BJ (cell line): ENCODE data around the gene CDC20. TPM values are rescaled to one million over a fixed set of nuclear protein-coding genes. Genes with fewer than 3 reads are reported as not detected.

Source experiments
- CTCF ChIA-PET: fragments of 350-600 bp; formaldehyde crosslinking; extraction: SDS; loops from one replicate; lab custom pipeline; 2021; ENCODE audit warnings: antibody characterized with exemption, inconsistent platforms; lab: Yijun Ruan, JAX
- POLR2A ChIA-PET: fragments of 300-600 bp; sonication (Branson Sonifier 250); formaldehyde crosslinking; extraction: SDS; loops from one replicate; lab custom pipeline; 2021; ENCODE audit warnings: antibody characterized with exemption; lab: Charles Lee
- DNase-seq: peaks from one replicate; pipeline ENCODE4 v3.0.0-alpha.2; 2011; ENCODE audit warnings: low read depth
- H3K27me3 ChIP-seq: 2 replicates; pipeline ENCODE4 v1.6.0; 2011; ENCODE audit warnings: low read length; ENCODE audit not compliant: control insufficient read depth, insufficient read depth
- H3K36me3 ChIP-seq: 2 replicates; pipeline ENCODE4 v1.5.1; 2011; ENCODE audit warnings: low read length; ENCODE audit not compliant: control insufficient read depth, insufficient read depth
- H3K4me3 ChIP-seq: 2 replicates; pipeline ENCODE4 v1.5.1; 2011; ENCODE audit warnings: low read depth, mild to moderate bottlenecking, control low read depth, low read length
- polyA plus RNA-seq: library from polyadenylated mRNA; depleted of rRNA; stranded (reverse); fragments of >200 nt; gene quantifications from 2 replicates; pipeline ENCODE4 v1.2.3, GENCODE V29; 2011
- TF ChIP-seq, protein P1 (sequence below): IDR thresholded peaks from 2 replicates; pipeline ENCODE4 v1.5.1; 2011; ENCODE audit warnings: low read depth, mild to moderate bottlenecking, control low read depth, inconsistent platforms, low read length, moderate library complexity; ENCODE audit not compliant: insufficient read depth

The CDC20 gene
- polyA plus RNA-seq, 1 experiment, result 107 TPM

DNA sequence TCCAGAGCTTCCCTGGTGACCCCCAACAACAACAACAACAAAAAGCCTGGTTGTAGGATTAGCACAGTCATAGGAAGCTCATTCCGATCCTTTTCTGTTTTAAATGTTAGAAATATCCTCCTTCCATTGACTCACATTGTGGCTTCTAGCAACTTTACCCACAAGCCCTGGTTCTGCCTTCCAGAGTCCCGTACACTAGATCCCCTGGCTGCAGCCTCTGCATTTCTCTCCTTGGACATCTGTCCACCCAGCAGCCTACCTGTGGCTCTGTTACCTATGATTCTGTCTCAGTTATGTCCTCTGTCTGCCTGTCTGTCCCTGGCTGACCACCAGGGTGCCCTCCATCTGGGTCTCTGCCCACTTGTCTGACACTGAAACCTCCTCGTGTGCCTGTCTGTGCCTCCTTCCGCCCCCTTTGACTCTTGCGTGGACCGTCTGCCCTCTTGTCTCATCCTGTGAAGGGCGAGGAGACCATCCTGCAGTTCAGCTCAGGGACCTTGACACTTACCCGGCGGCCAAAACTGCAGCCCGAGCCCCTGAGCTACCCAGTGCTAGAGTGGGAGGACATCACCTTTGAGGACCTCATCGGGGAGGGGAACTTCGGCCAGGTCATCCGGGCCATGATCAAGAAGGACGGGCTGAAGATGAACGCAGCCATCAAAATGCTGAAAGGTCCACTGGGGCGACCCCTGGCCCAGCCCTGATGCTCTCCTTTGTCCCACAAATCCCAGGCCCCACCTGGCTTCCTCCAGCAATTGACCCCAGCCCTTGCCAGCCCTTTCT, 41.9 kb upstream of the CDC20 start:
- Histone ChIP-seq H3K36me3 (no peaks in the 10 kb centered on the region), H3K4me3 (no peak overlapping the region), H3K27me3 (no peaks in the 10 kb centered on the region)
- no peak for DNase-seq
- POLR2A ChIA-PET, result no interaction called here
- TF ChIP-seq, protein P1, sequence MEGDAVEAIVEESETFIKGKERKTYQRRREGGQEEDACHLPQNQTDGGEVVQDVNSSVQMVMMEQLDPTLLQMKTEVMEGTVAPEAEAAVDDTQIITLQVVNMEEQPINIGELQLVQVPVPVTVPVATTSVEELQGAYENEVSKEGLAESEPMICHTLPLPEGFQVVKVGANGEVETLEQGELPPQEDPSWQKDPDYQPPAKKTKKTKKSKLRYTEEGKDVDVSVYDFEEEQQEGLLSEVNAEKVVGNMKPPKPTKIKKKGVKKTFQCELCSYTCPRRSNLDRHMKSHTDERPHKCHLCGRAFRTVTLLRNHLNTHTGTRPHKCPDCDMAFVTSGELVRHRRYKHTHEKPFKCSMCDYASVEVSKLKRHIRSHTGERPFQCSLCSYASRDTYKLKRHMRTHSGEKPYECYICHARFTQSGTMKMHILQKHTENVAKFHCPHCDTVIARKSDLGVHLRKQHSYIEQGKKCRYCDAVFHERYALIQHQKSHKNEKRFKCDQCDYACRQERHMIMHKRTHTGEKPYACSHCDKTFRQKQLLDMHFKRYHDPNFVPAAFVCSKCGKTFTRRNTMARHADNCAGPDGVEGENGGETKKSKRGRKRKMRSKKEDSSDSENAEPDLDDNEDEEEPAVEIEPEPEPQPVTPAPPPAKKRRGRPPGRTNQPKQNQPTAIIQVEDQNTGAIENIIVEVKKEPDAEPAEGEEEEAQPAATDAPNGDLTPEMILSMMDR, result peak; percentile 18; the same call in 1 of the 2 replicates
- CTCF ChIA-PET, result interaction anchor here (0.8 to 1.3 kb wide), 3 partner anchors 9 to 41 kb away, joined by 3 read pairs; no protein-coding TSS in a partner anchor

DNA sequence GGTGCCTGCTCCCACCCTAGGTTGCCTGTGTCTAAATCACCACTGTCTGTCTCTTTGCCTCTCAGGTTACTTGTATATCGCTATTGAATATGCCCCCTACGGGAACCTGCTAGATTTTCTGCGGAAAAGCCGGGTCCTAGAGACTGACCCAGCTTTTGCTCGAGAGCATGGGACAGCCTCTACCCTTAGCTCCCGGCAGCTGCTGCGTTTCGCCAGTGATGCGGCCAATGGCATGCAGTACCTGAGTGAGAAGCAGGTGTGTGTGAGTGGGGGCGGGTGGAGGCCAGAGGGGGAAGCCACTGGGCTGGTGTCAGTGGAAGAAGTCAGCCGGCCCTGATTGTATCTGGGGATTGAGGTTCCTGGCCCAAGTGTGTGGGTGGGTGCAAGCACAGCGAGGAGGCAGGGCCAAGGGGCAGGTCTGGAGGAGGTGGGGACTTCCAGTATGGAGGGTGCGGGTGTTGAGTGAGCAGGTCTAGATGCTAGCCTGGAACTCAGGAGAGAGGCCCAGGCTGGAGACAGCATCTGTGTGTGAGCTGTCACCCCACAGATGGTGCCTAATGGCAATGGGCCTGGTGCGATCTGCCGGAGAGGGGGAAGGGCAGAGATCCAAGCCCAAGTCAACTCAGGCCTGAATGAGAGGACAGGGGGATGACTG, 40.8 kb upstream of the CDC20 start:
- Histone ChIP-seq H3K4me3 (no peak overlapping the region), H3K27me3 (no peaks in the 10 kb centered on the region), H3K36me3 (no peaks in the 10 kb centered on the region)
- CTCF ChIA-PET, result interaction anchor here (0.6 to 1.3 kb wide), 2 partner anchors 8 to 11 kb away, joined by 3 read pairs; no protein-coding TSS in a partner anchor
- DNase-seq, result no peak
- TF ChIP-seq, protein P1, result no peak
- POLR2A ChIA-PET, result no interaction called here

DNA sequence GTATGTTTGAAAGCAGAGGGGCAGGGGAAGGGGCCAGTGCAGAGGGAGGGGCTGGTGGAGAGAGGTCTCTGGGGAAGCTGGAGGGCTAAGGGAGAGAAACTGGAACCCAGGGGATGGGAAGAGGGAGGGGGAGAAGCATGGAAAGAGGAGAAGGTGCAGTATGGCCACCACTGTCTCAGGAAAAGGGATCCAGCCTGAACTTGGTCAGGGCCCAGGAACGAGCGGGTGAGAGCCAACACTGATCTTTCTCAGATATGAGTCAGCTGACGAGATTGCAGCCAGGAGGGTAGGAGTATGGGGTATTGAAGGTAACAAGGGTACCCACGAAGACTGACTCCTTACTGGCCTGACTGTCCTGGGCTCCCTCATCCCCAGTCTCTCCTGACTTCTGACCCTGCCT, 40.0 kb upstream of the CDC20 start:
- H3K27me3 ChIP-seq, result no peaks in the 10 kb centered on the region
- no peak for DNase-seq
- CTCF ChIA-PET, result interaction anchor here (0.6 kb wide), 1 partner anchor 12 kb away, joined by 3 read pairs; no protein-coding TSS in a partner anchor
- H3K36me3 ChIP-seq, result no peaks in the 10 kb centered on the region
- TF ChIP-seq, protein P1, result no peak
- H3K4me3 ChIP-seq, result no peak overlapping the region
- POLR2A ChIA-PET, result no interaction called here

DNA sequence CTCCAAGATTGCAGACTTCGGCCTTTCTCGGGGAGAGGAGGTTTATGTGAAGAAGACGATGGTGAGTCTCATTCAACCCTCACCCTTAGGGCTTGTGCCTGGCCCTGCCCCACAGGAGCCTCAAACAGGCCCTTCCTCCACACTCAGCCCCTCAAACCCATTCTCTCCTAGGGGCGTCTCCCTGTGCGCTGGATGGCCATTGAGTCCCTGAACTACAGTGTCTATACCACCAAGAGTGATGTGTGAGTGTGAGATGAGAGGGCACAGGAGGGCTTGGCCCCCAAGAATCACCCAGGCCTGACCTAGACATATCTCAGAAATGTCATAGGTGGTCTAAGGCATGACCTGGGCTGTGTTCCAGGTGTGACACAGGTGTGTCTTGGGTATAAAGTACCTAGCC, 39.5 kb upstream of the CDC20 start:
- TF ChIP-seq, protein P1, result no peak
- Histone ChIP-seq H3K27me3 (no peaks in the 10 kb centered on the region), H3K4me3 (no peak overlapping the region), H3K36me3 (no peaks in the 10 kb centered on the region)
- ChIA-PET CTCF (no interaction called here), POLR2A (no interaction called here)
- DNase-seq, result no peak

DNA sequence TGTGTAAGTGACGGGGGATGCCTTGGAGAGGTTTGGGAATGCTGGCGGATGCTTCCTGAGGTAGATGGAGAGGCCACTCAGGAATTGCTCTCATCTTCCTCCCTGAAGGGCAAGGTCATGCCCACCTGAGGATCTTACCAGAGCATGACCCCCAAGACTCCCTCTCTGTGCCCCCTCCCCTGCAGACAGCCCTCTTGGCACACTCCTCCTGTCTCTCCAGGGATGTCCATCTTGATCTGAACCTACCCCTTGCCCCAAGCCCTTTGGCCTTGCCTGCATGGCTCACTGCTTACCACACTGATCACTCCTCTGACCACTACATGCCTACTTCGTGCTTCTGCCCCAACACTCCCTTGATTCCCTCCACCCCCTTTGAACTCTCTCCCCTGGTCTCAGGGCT, 39.0 kb upstream of the CDC20 start:
- CTCF ChIA-PET, result interaction anchor here (0.8 kb wide), 1 partner anchor 13 kb away, joined by 4 read pairs; no protein-coding TSS in a partner anchor
- POLR2A ChIA-PET, result no interaction called here

More for the DNA sequence above, 39.0 kb upstream of the CDC20 start:
- Histone ChIP-seq H3K36me3 (no peaks in the 10 kb centered on the region), H3K27me3 (no peaks in the 10 kb centered on the region), H3K4me3 (no peak overlapping the region)
- TF ChIP-seq, protein P1, result no peak
- DNase-seq, result no peak
